Activated naive CD4-positive, alpha-beta T cell treated with anti-CD3 and anti-CD28 coated beads for 36 hours (primary cell): Measurements from ENCODE around the gene MPEG1. TPM values are rescaled to one million over a fixed set of nuclear protein-coding genes. Genes with fewer than 3 reads are reported as not detected.

Source experiments
- CTCF ChIA-PET: fragments of 350-600 bp; sonication (Branson Sonifier 250); formaldehyde crosslinking; loops from one replicate; lab custom pipeline; 2021; ENCODE audit warnings: antibody characterized with exemption; lab: Charles Lee
- DNase-seq: peaks from one replicate; pipeline ENCODE4 v3.0.0-alpha.2; 2020
- H3K27ac Mint-ChIP-seq: one replicate; pipeline ENCODE4 v1.8.0; 2021; ENCODE audit warnings: mild to moderate bottlenecking, mixed read lengths
- H3K27me3 Mint-ChIP-seq: one replicate; pipeline ENCODE4 v1.8.0; 2021; ENCODE audit warnings: low read depth, mixed read lengths
- H3K36me3 Mint-ChIP-seq: one replicate; pipeline ENCODE4 v1.8.0; 2021; ENCODE audit warnings: low read depth, mixed read lengths
- H3K4me1 Mint-ChIP-seq: one replicate; pipeline ENCODE4 v1.8.0; 2021; ENCODE audit warnings: low read depth, mixed read lengths
- H3K4me3 Mint-ChIP-seq: one replicate; pipeline ENCODE4 v1.8.0; 2021; ENCODE audit warnings: mild to moderate bottlenecking, moderate library complexity, mixed read lengths
- H3K9me3 Mint-ChIP-seq: one replicate; pipeline ENCODE4 v1.8.0; 2021; ENCODE audit warnings: mixed read lengths
- intact Hi-C: fragments of 100-400 bp; cut with micrococcal nuclease; formaldehyde crosslinking; loops from one replicate; pipeline ENCODE4 v1.15.1; 2023
- total RNA-seq, 2 experiments: library from RNA; stranded (reverse); gene quantifications; one replicate each; pipeline ENCODE4 v1.2.3, GENCODE V29; 2021

MPEG1 gene
- total RNA-seq, 2 experiments from 2014 or later: not detected

GRCh38 chr11:59197991-59198390, 14.7 kb downstream of the MPEG1 start:
- Mint-ChIP-seq H3K27ac (no peak overlapping the region), H3K27me3 (peaks cover 17% of the 10 kb centered on the region), H3K36me3 (peaks cover 4% of the 10 kb centered on the region), H3K9me3 (peaks cover 4% of the 10 kb centered on the region), H3K4me3 (no peak overlapping the region), H3K4me1 (peaks cover 15% of the 10 kb centered on the region)
- intact Hi-C loops: no loop called here
- DNase-seq: no peak
- CTCF ChIA-PET: interaction anchor here (0.6 to 2.6 kb wide), 6 partner anchors 8 to 577 kb away, joined by 3 to 20 read pairs (median 6); partner anchors contain the start of gene DTX4

GRCh38 chr11:59196777-59197176, 15.9 kb downstream of the MPEG1 start:
- Mint-ChIP-seq H3K4me1 (peaks cover 15% of the 10 kb centered on the region), H3K9me3 (peaks cover 4% of the 10 kb centered on the region), H3K27me3 (peaks cover 14% of the 10 kb centered on the region), H3K36me3 (peaks cover 4% of the 10 kb centered on the region), H3K4me3 (no peak overlapping the region), H3K27ac (no peak overlapping the region)
- DNase-seq: no peak
- CTCF ChIA-PET: interaction anchor here (1.6 kb wide), 1 partner anchor 16 kb away, joined by 5 read pairs; no protein-coding TSS in a partner anchor
- intact Hi-C loops: no loop called here

- Mint-ChIP-seq H3K4me3 (no peak overlapping the region), H3K27ac (no peak overlapping the region), H3K27me3 (peaks cover 13% of the 10 kb centered on the region), H3K9me3 (peaks cover 4% of the 10 kb centered on the region), H3K36me3 (peaks cover 4% of the 10 kb centered on the region), H3K4me1 (peaks cover 12% of the 10 kb centered on the region)
- CTCF ChIA-PET: interaction anchor here (1.6 kb wide), 1 partner anchor 15 kb away, joined by 5 read pairs; no protein-coding TSS in a partner anchor
- intact Hi-C loops: no loop called here
- no peak for DNase-seq
Measured at GRCh38 chr11:59195586-59195985, 17.1 kb downstream of the MPEG1 start.

DNA sequence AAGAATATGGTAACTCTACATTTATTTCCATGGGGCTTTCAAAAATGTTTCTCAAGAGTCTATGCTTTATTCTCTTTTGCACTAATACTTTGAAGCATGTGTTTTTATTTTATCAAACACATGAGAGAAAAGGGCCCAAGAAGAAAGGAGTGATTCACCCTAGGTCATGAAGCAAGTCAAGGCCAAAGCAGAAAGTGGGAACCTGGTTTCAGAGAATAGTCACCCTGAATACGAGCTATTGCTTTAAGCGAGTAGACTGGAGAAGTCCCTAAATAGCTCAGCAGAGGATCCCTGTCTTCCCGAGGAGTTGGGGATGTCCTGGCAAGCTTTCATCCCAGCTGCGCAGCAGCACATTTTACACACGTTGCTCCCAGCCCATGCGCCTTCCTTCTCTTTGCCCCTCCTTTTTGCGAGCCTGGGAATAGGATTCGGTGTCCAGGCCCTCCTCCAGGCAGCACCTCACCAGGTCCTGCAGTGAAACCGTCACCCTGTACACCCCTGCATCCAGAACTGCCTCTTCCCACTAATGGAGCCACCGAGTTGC, 19.1 kb downstream of the MPEG1 start:
- intact Hi-C loops: no loop called here
- Mint-ChIP-seq H3K4me3 (no peak overlapping the region), H3K36me3 (peaks cover 4% of the 10 kb centered on the region), H3K27me3 (peaks cover 13% of the 10 kb centered on the region), H3K27ac (no peak overlapping the region), H3K4me1 (no peaks in the 10 kb centered on the region), H3K9me3 (peaks cover 4% of the 10 kb centered on the region)
- CTCF ChIA-PET: interaction anchor here (1.0 to 2.7 kb wide), 4 partner anchors 7 to 35 kb away, joined by 4 to 11 read pairs (median 6); partner anchors contain the start of gene DTX4
- no peak for DNase-seq

DNA sequence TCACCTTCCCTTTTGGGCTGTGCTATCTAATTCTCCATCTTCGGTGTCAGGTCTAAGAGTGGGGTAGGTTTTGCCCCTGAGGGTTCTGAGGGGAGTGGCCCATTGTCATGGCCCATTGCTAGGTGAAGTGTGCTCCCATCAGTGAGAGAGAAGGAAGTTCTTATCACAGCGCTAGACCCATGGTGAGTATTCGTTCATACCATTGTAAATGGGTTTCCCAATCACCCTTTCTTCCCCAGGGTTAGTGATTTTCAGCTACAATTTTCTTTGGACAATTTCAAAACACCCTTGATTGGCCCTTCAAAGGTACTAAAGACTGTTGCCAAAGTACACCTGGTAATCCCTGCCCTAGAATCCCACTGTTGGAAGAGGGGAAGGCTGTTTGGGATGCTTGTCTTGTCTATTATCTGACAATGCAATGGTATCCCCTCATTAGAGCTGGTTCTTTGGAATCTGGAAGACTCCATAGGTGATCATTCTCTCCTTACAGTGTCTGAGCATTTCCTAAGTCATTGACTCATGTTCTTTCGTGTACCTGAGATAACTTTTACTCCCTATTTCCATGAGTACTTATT, 20.2 kb downstream of the MPEG1 start:
- peaks cover 4% of the 10 kb centered on the region for H3K36me3 Mint-ChIP-seq
- no peak overlapping the region for H3K4me3 Mint-ChIP-seq
- no peak for DNase-seq
- H3K9me3 Mint-ChIP-seq: peaks cover 4% of the 10 kb centered on the region
- H3K27me3 Mint-ChIP-seq: peaks cover 5% of the 10 kb centered on the region
- H3K27ac Mint-ChIP-seq: no peak overlapping the region
- CTCF ChIA-PET: interaction anchor here (0.9 to 2.7 kb wide), 7 partner anchors 10 to 57 kb away, joined by 3 to 11 read pairs (median 5); partner anchors contain the start of gene DTX4
- intact Hi-C loops: no loop called here
- no peaks in the 10 kb centered on the region for H3K4me1 Mint-ChIP-seq

DNA sequence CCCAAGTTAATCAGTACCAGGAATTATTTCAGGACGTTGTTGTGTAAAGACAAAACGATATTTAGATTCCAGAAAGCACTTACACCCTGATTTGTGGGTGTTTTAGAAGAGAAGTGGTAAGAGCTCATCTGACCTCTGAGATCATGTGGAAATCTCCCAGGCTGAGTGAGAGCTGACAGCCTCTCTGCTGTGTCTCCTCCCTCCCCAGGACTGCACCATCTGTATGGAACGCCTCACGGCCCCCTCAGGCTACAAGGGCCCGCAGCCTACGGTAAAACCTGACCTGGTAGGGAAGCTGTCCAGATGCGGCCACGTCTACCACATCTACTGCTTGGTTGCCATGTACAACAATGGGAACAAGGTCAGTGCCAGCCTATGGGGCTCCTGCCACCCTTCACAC, 20.8 kb downstream of the MPEG1 start:
- Mint-ChIP-seq H3K4me1 (no peaks in the 10 kb centered on the region), H3K36me3 (no peaks in the 10 kb centered on the region), H3K4me3 (no peak overlapping the region), H3K27ac (no peak overlapping the region), H3K9me3 (no peaks in the 10 kb centered on the region), H3K27me3 (no peaks in the 10 kb centered on the region)
- CTCF ChIA-PET: interaction anchor here (0.9 to 2.1 kb wide), 5 partner anchors 11 to 56 kb away, joined by 3 to 6 read pairs (median 5); no protein-coding TSS in a partner anchor
- DNase-seq: no peak
- intact Hi-C loops: no loop called here

DNA sequence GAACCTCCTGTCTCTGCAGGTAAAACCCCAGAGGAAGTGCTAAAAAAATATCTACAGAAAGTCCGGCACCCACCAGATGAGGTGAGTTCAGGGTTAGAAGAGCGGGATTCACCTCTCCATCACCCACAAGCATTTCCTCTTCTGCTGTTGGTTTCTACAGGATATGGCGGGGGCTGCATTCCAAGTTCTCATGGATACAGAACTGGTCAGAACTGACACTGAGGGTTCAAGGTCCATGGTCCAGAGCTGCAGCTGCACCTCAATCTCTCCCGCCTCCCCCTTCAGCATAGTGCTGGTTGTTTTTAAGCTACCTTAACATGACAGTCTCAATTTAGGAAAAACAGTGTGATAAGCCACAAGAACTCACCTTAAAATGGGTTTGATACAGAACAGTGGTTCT, 21.6 kb downstream of the MPEG1 start:
- Mint-ChIP-seq H3K9me3 (no peaks in the 10 kb centered on the region), H3K27me3 (no peaks in the 10 kb centered on the region), H3K36me3 (no peaks in the 10 kb centered on the region), H3K4me3 (no peak overlapping the region), H3K27ac (no peak overlapping the region), H3K4me1 (no peaks in the 10 kb centered on the region)
- intact Hi-C loops: no loop called here
- no peak for DNase-seq
- CTCF ChIA-PET: interaction anchor here (1.3 to 2.1 kb wide), 2 partner anchors 11 to 12 kb away, joined by 5 read pairs; no protein-coding TSS in a partner anchor

- no peaks in the 10 kb centered on the region for H3K36me3 Mint-ChIP-seq
- intact Hi-C loops: no loop called here
- no peaks in the 10 kb centered on the region for H3K27me3 Mint-ChIP-seq
- no peak overlapping the region for H3K27ac Mint-ChIP-seq
- CTCF ChIA-PET: interaction anchor here (1.6 to 1.8 kb wide), 3 partner anchors 9 to 32 kb away, joined by 4 to 7 read pairs (median 4); no protein-coding TSS in a partner anchor
- no peak overlapping the region for H3K4me3 Mint-ChIP-seq
- no peaks in the 10 kb centered on the region for H3K4me1 Mint-ChIP-seq
- no peak for DNase-seq
- H3K9me3 Mint-ChIP-seq: no peaks in the 10 kb centered on the region
Measured at GRCh38 chr11:59189986-59190385, 22.7 kb downstream of the MPEG1 start.

- no peak overlapping the region for H3K27ac Mint-ChIP-seq
- H3K9me3 Mint-ChIP-seq: no peaks in the 10 kb centered on the region
- DNase-seq: no peak
- H3K36me3 Mint-ChIP-seq: no peaks in the 10 kb centered on the region
- no peaks in the 10 kb centered on the region for H3K27me3 Mint-ChIP-seq
- H3K4me3 Mint-ChIP-seq: no peak overlapping the region
- CTCF ChIA-PET: interaction anchor here (1.6 to 1.8 kb wide), 3 partner anchors 10 to 31 kb away, joined by 4 to 7 read pairs (median 4); no protein-coding TSS in a partner anchor
- no peaks in the 10 kb centered on the region for H3K4me1 Mint-ChIP-seq
- intact Hi-C loops: no loop called here
Measured at GRCh38 chr11:59188954-59189353, 23.8 kb downstream of the MPEG1 start.

DNA sequence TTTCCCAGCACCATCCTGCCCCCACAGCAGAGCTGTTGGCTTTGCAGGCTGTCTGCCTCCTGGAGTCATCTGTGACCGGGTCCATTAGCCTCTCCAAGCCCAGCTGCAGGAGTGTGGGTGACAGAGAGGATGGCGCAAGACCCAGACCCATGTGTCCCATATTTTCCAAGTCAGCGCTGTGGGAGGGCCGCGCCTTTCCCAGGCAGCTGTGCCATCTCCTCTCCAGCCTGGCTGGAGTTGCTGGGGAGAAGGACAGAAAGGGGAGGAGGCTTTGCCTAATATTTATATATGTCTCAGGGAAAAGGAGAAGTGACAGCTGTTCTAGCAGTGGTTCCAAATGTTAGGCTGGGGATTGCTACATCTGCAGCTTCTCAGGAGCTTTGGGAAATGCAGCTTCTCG, 25.1 kb downstream of the MPEG1 start:
- no peaks in the 10 kb centered on the region for H3K36me3 Mint-ChIP-seq
- H3K4me1 Mint-ChIP-seq: no peaks in the 10 kb centered on the region
- no peaks in the 10 kb centered on the region for H3K27me3 Mint-ChIP-seq
- no peak for DNase-seq
- CTCF ChIA-PET: interaction anchor here (1.0 to 3.1 kb wide), 8 partner anchors 11 to 243 kb away, joined by 3 to 47 read pairs (median 10); partner anchors contain the start of gene DTX4
- H3K4me3 Mint-ChIP-seq: no peak overlapping the region
- no peak overlapping the region for H3K27ac Mint-ChIP-seq
- intact Hi-C loops: no loop called here
- no peaks in the 10 kb centered on the region for H3K9me3 Mint-ChIP-seq

DNA sequence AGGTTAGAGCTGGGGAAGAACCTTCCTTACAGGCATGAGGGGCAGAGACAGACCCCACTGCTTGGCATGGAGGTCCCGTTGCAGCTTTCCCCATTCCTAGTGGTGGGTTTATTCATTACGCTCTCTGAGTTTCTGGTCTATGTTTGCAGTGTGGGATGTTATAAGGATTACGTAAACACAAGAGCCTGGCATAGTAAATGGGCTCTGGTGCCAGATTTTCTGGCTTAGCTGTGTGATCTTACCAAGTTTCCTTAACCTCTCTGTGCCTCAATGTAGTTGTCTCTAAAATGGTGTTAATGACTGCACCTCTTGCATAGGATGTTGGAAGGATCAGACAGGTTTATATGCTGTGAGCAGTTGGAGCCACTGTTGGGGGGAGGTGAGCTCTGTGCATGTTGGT, 25.7 kb downstream of the MPEG1 start:
- Mint-ChIP-seq H3K27ac (no peak overlapping the region), H3K4me1 (no peaks in the 10 kb centered on the region), H3K27me3 (no peaks in the 10 kb centered on the region), H3K9me3 (no peaks in the 10 kb centered on the region), H3K4me3 (no peak overlapping the region), H3K36me3 (no peaks in the 10 kb centered on the region)
- no peak for DNase-seq
- intact Hi-C loops: no loop called here
- CTCF ChIA-PET: interaction anchor here (0.9 to 3.1 kb wide), 14 partner anchors 11 to 363 kb away, joined by 3 to 47 read pairs (median 4); partner anchors contain the start of gene DTX4

DNA sequence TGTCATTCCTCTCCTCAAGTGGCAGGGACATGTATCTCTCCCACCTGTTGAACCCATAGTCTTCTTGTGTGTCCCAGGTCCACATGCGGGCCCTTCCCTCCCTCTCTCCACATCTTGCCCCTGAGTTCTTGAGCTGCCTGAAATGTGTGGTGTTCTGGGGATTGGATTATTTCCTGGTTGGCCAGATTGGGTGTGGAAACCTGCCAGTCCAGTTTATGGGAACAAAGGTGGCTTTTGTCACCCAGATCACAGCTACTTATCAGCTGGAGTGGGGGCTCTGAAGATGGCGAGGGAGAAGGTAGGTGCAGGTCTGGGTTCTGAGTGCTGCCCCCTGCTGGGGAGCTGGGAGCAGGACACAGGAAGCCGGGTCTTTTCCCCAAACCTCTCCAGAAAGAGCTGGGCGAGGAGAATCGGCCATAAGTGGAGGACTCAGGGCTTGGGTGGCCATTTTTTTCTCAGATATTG, 26.6 kb downstream of the MPEG1 start:
- no peaks in the 10 kb centered on the region for H3K9me3 Mint-ChIP-seq
- H3K27me3 Mint-ChIP-seq: no peaks in the 10 kb centered on the region
- DNase-seq: peak; percentile 60
- no peak overlapping the region for H3K27ac Mint-ChIP-seq
- H3K4me3 Mint-ChIP-seq: no peak overlapping the region
- intact Hi-C loops: loop anchor here (1.0 kb wide), 1 partner anchor 15 kb away; no protein-coding TSS in a partner anchor
- CTCF ChIA-PET: interaction anchor here (0.7 to 3.1 kb wide), 22 partner anchors 8 to 364 kb away, joined by 3 to 47 read pairs (median 4); partner anchors contain the start of genes DTX4 and FAM111B
- H3K4me1 Mint-ChIP-seq: no peaks in the 10 kb centered on the region
- no peaks in the 10 kb centered on the region for H3K36me3 Mint-ChIP-seq
